Measurements from ENCODE around the gene HCCS. TPM values are rescaled to one million over a fixed set of nuclear protein-coding genes. Genes with fewer than 3 reads are reported as not detected.

The HCCS gene
- total RNA-seq, 1 experiment from 2014 or later, result 28.0 TPM

- ChIA-PET POLR2A (no interaction called here), CTCF (interaction anchor here (1.1 kb wide), 1 partner anchor 78 kb away, joined by 3 read pairs; no protein-coding TSS in a partner anchor)
- no peak for TF ChIP-seq ATF2 (CRISPR knock-in tag; IDR thresholded peaks at IDR 0.05; ENCODE audit: borderline replicate concordance, low read depth)
- ATAC-seq (no peak), DNase-seq (ENCODE audit: low spot score) (no peak)
- Mint-ChIP-seq H3K36me3 (no peaks in the 10 kb centered on the region), H3K27ac (no peak overlapping the region), H3K4me3 (no peak overlapping the region), H3K27me3 (ENCODE audit: low read depth) (no peaks in the 10 kb centered on the region), H3K4me1 (no peaks in the 10 kb centered on the region), H3K9me3 (no peaks in the 10 kb centered on the region)
Observed at GRCh38 chrX:11137543-11138139, 26.5 kb downstream of the HCCS start.

GRCh38 chrX:11138498-11139390 is 27.6 kb downstream of the HCCS start:
- no peak for DNase-seq (ENCODE audit: low spot score)

More at GRCh38 chrX:11138498-11139390, 27.6 kb downstream of the HCCS start:
- POLR2A ChIA-PET, result no interaction called here
- Mint-ChIP-seq H3K27me3 (ENCODE audit: low read depth) (no peaks in the 10 kb centered on the region), H3K9me3 (no peaks in the 10 kb centered on the region), H3K27ac (no peak overlapping the region), H3K36me3 (no peaks in the 10 kb centered on the region), H3K4me3 (no peak overlapping the region), H3K4me1 (peaks cover 8% of the 10 kb centered on the region)
- CTCF ChIA-PET, result no interaction called here
- TF ChIP-seq ZBTB43 (CRISPR knock-in tag; IDR thresholded peaks at IDR 0.05) (no peak), ZNF232 (CRISPR knock-in tag; IDR thresholded peaks at IDR 0.05) (no peak), IRF1 (CRISPR knock-in tag; IDR thresholded peaks at IDR 0.05) (no peak), NR2C2 (CRISPR knock-in tag; IDR thresholded peaks at IDR 0.05) (no peak), GTF2I (CRISPR knock-in tag; conservative IDR thresholded peaks at IDR 0.05) (no peak), MLX (CRISPR knock-in tag; IDR thresholded peaks at IDR 0.05) (no peak), JUN (CRISPR knock-in tag; IDR thresholded peaks at IDR 0.05) (no peak), MXD4 (CRISPR knock-in tag; IDR thresholded peaks at IDR 0.05; ENCODE audit: borderline replicate concordance) (no peak), ESRRA (CRISPR knock-in tag; IDR thresholded peaks at IDR 0.05; ENCODE audit: borderline replicate concordance) (no peak), TP53 (CRISPR knock-in tag; IDR thresholded peaks at IDR 0.05) (no peak), NFYB (CRISPR knock-in tag; conservative IDR thresholded peaks at IDR 0.05; ENCODE audit: low read depth) (no peak), NR3C1 (CRISPR knock-in tag; conservative IDR thresholded peaks at IDR 0.05; ENCODE audit: low read depth) (no peak), USF2 (CRISPR knock-in tag; IDR thresholded peaks at IDR 0.05) (no peak), AFF4 (CRISPR knock-in tag; IDR thresholded peaks at IDR 0.05; ENCODE audit: borderline replicate concordance) (no peak), CDX4 (CRISPR knock-in tag; IDR thresholded peaks at IDR 0.05; ENCODE audit: borderline replicate concordance) (no peak), ZNF671 (CRISPR knock-in tag; IDR thresholded peaks at IDR 0.05) (no peak), ATF2 (CRISPR knock-in tag; IDR thresholded peaks at IDR 0.05; ENCODE audit: borderline replicate concordance, low read depth) (no peak), CREB1 (CRISPR knock-in tag; IDR thresholded peaks at IDR 0.05) (no peak)
- no peak for ATAC-seq

Data from WTC11 (cell line).